ENCODE results near the gene NCS1. TPM values are rescaled to one million over a fixed set of nuclear protein-coding genes. Genes with fewer than 3 reads are reported as not detected.
A peak's percentile ranks its signal among the peaks of the same experiment; 100 is the strongest.

Gene NCS1
- total RNA-seq, 1 donor from 2014 or later, result 32.8 TPM

DNA sequence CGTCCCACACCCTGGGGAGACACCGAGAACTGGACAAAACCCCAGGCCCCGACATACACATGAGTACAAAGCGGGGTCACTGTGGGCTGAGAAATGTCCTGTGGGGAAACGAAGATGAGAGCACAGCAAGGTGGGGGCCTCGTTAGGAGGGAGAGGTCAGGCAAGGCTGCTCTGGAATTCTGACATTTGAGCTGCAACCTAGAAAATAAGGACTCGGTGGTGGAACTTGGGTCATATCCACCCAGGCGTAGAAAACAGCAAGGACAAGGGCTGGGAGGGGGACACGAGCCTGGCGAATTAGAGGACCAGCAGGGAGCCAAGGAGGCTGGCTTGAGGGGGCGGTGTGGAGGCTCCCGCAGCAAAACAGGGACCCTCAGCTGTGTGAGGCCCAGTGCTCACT is 32.8 kb downstream of the NCS1 start:
- H3K36me3 Mint-ChIP-seq, result no peaks in the 10 kb centered on the region
- no peaks in the 10 kb centered on the region for H3K27me3 Mint-ChIP-seq
- DNase-seq (ENCODE audit: extremely low spot score, unreplicated experiment), result no peak
- peaks cover 26% of the 10 kb centered on the region for H3K4me1 Mint-ChIP-seq (ENCODE audit: unreplicated experiment)
- no peak overlapping the region for H3K27ac Mint-ChIP-seq
- H3K9me3 Mint-ChIP-seq, result no peaks in the 10 kb centered on the region
- no peak overlapping the region for H3K4me3 Mint-ChIP-seq
- TF ChIP-seq, protein P1, sequence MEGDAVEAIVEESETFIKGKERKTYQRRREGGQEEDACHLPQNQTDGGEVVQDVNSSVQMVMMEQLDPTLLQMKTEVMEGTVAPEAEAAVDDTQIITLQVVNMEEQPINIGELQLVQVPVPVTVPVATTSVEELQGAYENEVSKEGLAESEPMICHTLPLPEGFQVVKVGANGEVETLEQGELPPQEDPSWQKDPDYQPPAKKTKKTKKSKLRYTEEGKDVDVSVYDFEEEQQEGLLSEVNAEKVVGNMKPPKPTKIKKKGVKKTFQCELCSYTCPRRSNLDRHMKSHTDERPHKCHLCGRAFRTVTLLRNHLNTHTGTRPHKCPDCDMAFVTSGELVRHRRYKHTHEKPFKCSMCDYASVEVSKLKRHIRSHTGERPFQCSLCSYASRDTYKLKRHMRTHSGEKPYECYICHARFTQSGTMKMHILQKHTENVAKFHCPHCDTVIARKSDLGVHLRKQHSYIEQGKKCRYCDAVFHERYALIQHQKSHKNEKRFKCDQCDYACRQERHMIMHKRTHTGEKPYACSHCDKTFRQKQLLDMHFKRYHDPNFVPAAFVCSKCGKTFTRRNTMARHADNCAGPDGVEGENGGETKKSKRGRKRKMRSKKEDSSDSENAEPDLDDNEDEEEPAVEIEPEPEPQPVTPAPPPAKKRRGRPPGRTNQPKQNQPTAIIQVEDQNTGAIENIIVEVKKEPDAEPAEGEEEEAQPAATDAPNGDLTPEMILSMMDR (conservative IDR thresholded peaks at IDR 0.05), result no peak

DNA sequence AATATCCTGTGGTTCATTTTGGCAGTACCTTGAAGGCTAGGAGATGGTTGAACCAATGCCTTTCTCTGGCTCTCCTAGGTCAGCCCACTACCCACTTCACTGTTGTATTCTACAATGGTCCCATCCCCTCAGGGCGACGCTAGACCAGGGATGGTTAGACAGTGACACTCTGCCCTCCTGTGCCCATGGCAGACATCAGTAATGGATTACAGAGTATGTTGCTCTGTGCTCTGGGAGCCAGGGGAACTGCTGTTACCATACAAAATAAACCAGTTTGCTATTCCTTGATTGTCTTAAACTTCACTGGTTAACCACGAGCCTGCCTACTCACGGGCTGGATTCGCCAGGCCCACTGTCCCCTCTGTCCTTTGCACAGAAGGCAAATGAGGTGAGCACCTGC is 33.7 kb downstream of the NCS1 start:
- no peaks in the 10 kb centered on the region for H3K36me3 Mint-ChIP-seq
- H3K27ac Mint-ChIP-seq, result no peak overlapping the region
- TF ChIP-seq, protein P1 (conservative IDR thresholded peaks at IDR 0.05), result no peak

DNA sequence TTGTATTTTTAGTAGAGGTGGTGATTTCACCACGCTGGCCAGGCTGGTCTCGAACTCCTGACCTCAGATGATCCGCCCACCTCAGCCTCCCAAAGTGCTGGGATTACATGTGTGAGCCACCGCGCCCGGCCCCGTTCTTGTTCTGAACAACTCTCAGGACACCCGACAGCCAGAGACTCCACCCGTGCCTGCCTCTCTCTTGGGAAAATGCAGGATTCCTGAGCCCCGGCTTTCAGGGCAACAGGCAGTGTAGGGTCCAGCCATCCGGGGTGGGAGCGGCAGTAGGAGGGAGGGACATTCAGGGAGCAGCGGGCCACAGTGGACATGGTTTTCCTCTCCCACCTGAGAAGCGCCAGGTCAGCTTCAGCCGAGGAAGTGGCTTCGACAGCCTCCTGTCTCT is 34.4 kb downstream of the NCS1 start:
- Mint-ChIP-seq H3K27ac (no peak overlapping the region), H3K9me3 (no peaks in the 10 kb centered on the region), H3K36me3 (no peaks in the 10 kb centered on the region), H3K4me3 (no peak overlapping the region), H3K27me3 (no peaks in the 10 kb centered on the region), H3K4me1 (ENCODE audit: unreplicated experiment) (peaks cover 26% of the 10 kb centered on the region)
- TF ChIP-seq, protein P1 (conservative IDR thresholded peaks at IDR 0.05), result no peak
- DNase-seq (ENCODE audit: extremely low spot score, unreplicated experiment), result no peak

More for the DNA sequence above, 33.7 kb downstream of the NCS1 start:
- DNase-seq (ENCODE audit: extremely low spot score, unreplicated experiment), result no peak
- peaks cover 26% of the 10 kb centered on the region for H3K4me1 Mint-ChIP-seq (ENCODE audit: unreplicated experiment)
- H3K4me3 Mint-ChIP-seq, result no peak overlapping the region
- H3K9me3 Mint-ChIP-seq, result no peaks in the 10 kb centered on the region
- H3K27me3 Mint-ChIP-seq, result no peaks in the 10 kb centered on the region

DNA sequence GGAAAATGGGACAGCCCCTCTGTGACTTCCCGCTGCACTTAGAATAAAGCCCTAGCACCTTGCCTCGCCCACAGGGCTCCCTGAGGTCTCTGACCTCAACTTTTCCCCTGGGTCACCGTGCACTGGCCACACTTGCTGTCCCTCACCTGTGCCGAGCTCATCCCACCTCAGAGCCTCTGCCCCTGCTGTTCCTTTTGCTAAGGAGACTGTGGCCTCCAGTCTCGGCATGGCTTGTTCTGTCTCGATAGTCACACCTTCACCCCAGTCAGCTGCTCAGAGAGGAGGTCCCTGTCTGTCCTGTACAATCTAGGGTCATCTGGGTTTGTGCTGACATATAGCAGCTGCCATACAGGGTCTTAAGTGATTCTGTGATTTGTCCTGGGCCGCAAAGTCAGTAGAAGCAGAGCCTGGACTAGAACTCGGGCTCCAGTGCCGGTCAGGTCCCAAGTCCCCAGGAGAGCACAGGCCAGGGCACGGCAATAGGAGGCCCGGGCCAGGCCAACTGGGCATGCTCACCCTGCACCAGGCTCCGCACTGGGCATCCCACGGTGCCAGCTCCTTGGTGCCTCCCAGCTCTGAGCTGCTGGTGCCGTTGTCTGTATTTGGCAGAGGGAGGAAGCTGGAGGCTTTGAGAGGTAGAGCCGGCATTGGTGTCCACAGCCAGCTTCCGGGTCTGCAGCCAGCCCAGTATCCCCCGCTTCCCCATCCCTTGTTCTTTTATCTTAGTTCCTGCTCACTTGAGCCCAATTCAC is 35.2 kb downstream of the NCS1 start:
- H3K9me3 Mint-ChIP-seq, result no peaks in the 10 kb centered on the region
- H3K4me1 Mint-ChIP-seq (ENCODE audit: unreplicated experiment), result peaks cover 23% of the 10 kb centered on the region
- TF ChIP-seq, protein P1 (conservative IDR thresholded peaks at IDR 0.05), result no peak
- H3K36me3 Mint-ChIP-seq, result no peaks in the 10 kb centered on the region
- no peaks in the 10 kb centered on the region for H3K27me3 Mint-ChIP-seq
- DNase-seq (ENCODE audit: extremely low spot score, unreplicated experiment), result no peak
- no peak overlapping the region for H3K27ac Mint-ChIP-seq
- no peak overlapping the region for H3K4me3 Mint-ChIP-seq

DNA sequence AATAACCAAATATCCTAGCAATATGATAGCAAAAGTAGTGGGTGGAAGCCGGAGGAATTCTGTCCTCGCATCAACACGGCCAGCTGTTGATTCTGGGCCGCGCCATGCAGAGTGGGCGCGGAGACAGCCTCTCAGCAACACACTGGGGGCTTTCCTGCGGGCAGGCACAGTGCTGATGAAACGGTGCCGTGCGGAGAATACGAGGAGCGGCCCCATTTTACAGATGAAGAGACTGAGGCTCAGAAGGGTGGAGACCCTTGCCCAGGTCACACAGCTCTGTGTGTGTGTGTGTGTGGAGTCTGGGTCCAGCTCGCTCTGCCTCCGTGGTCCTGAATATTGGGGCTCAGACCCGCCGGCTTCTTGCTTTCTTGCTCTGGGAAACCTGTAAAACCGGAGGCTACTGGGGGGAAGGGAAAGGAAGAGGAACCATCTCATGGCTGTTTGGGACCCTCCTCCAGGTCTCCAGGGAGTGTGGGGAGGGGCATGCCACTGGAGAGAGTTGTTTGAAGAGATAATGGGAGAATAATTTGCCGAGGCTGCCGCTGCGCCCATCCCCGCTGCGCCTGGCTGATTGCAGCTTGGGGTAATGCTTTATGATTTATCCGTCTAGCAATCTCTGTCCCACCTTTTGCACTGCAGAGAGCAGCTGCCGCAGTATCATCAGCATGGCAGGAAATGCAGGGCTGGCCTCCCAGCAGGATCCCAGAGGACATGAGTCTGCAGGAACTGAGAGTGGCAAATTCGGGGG is 36.6 kb downstream of the NCS1 start:
- H3K36me3 Mint-ChIP-seq, result no peaks in the 10 kb centered on the region
- no peaks in the 10 kb centered on the region for H3K9me3 Mint-ChIP-seq
- peak overlapping the region; percentile 45 for H3K27ac Mint-ChIP-seq
- H3K4me3 Mint-ChIP-seq, result peak overlapping the region; percentile 29
- peaks cover 24% of the 10 kb centered on the region for H3K4me1 Mint-ChIP-seq (ENCODE audit: unreplicated experiment)
- no peaks in the 10 kb centered on the region for H3K27me3 Mint-ChIP-seq
- no peak for DNase-seq (ENCODE audit: extremely low spot score, unreplicated experiment)
- TF ChIP-seq, protein P1 (conservative IDR thresholded peaks at IDR 0.05), result no peak
